ENCODE measurements around the gene CT45A10. TPM values are rescaled to one million over a fixed set of nuclear protein-coding genes. Genes with fewer than 3 reads are reported as not detected.
"Not testable (repeated sequence)": the region's sequence is repeated elsewhere in the genome, so short reads cannot be mapped to it uniquely, and the experiment has no call there.

Gene CT45A10
- polyA plus RNA-seq, 1 donor (not counting 4 experiments of a cell fraction or from before 2014, with no cell fraction given): not detected

DNA sequence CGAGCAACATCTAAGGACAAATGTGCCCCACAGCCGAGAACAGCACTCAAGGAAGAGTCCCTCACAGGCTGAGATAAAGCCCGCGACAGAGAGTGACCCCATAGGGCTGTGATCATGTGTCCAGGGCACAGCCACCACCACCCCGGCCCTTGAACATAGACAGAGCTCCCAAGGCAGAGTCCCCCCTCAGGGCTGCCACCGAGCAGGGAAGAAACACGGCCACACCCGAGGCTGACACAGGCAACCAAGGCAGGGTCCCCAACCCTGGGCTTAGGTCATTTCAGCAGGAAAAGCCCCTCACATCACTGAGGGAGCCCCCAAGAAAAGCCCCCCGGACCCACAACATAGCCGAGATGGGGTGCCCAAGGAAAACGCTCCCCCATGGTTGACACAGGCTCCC is 463 bp downstream of the CT45A10 start:
- FAIRE-seq (no peak), DNase-seq (ENCODE audit: low read depth, low spot score) (no peak)
- H3K36me3 ChIP-seq (ENCODE audit: control insufficient read depth in 2 of 2, extremely low read depth in 1 of 2, insufficient read depth in 2 of 2, low read length in 2 of 2): no peaks in the 10 kb centered on the region
- H4K20me1 ChIP-seq (ENCODE audit: control insufficient read depth, extremely low read depth, insufficient read depth, low read length): no peaks in the 10 kb centered on the region
- no peak overlapping the region for H3K4me2 ChIP-seq (ENCODE audit: control insufficient read depth, extremely low read depth, insufficient read depth, low read depth, low read length)
- peaks cover 2% of the 10 kb centered on the region for H3K9me3 ChIP-seq (ENCODE audit: control insufficient read depth, low read depth, low read length)
- H3K4me3 ChIP-seq (ENCODE audit: control insufficient read depth in 2 of 3, extremely low read depth in 1 of 3, insufficient read depth in 2 of 3, low read depth in 1 of 3, low read length in 3 of 3): no peak overlapping the region
- no peak overlapping the region for H3K9ac ChIP-seq (ENCODE audit: control insufficient read depth, extremely low read depth, insufficient read depth, low read length)
- H3K4me1 ChIP-seq (ENCODE audit: control insufficient read depth, extremely low read depth, insufficient read depth, low read length): no peaks in the 10 kb centered on the region
- no peaks in the 10 kb centered on the region for H3K27me3 ChIP-seq (ENCODE audit: control insufficient read depth, extremely low read depth, insufficient read depth, low read length)
- H3K9me1 ChIP-seq (ENCODE audit: control insufficient read depth, extremely low read depth, insufficient read depth, low read length): no peaks in the 10 kb centered on the region
- no peak overlapping the region for H3K27ac ChIP-seq (ENCODE audit: control insufficient read depth, insufficient read depth, low read length)
- H2AFZ ChIP-seq (ENCODE audit: control insufficient read depth, low read length): no peak overlapping the region
- H3K79me2 ChIP-seq (ENCODE audit: control insufficient read depth, insufficient read depth, low read length): no peaks in the 10 kb centered on the region
- dilution Hi-C loops (cut with MboI; ENCODE audit: extremely low pct_ligation_motif_present, low sequenced_read_pairs): no loop called here
- TF ChIP-seq EZH2 (IDR thresholded peaks at IDR 0.05; ENCODE audit: low read length): no peak
- TF ChIP-seq, protein P1, sequence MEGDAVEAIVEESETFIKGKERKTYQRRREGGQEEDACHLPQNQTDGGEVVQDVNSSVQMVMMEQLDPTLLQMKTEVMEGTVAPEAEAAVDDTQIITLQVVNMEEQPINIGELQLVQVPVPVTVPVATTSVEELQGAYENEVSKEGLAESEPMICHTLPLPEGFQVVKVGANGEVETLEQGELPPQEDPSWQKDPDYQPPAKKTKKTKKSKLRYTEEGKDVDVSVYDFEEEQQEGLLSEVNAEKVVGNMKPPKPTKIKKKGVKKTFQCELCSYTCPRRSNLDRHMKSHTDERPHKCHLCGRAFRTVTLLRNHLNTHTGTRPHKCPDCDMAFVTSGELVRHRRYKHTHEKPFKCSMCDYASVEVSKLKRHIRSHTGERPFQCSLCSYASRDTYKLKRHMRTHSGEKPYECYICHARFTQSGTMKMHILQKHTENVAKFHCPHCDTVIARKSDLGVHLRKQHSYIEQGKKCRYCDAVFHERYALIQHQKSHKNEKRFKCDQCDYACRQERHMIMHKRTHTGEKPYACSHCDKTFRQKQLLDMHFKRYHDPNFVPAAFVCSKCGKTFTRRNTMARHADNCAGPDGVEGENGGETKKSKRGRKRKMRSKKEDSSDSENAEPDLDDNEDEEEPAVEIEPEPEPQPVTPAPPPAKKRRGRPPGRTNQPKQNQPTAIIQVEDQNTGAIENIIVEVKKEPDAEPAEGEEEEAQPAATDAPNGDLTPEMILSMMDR (optimal IDR thresholded peaks at IDR 0.05 in 1 of 3, IDR thresholded peaks at IDR 0.05 in 1 of 3, conservative IDR thresholded peaks at IDR 0.05 in 1 of 3; ENCODE audit: extremely low read depth in 1 of 3, insufficient read depth in 2 of 3, low read length in 3 of 3): no peak

DNA sequence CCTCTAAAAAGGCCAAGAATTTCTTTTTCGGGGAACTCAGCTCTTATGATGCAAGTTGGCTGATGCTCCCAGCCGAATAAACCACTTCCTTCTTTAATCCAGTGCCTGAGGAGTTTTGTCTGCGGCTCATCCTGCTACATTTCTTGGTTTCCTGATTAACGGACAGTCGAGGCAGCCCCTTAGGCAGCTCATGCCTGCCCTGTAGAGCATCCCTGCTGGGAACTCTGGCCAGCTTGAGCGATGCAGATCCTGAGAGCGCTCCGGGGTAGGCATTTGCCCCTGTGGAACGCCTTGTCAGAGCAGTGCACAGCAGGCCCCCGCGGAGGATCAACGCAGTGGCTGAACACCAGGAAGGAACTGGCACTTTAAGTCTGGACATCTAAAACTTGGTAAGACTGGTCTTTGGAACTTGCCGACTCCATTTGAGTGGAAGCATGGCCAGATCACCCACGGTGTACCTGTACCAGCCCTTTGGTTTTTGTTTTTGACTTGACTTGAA is 3.1 kb downstream of the CT45A10 start:
- Histone ChIP-seq H3K27ac (ENCODE audit: control insufficient read depth, insufficient read depth, low read length) (no peak overlapping the region), H2AFZ (ENCODE audit: control insufficient read depth, low read length) (no peak overlapping the region), H3K9me1 (ENCODE audit: control insufficient read depth, extremely low read depth, insufficient read depth, low read length) (no peaks in the 10 kb centered on the region), H3K9ac (ENCODE audit: control insufficient read depth, extremely low read depth, insufficient read depth, low read length) (no peak overlapping the region), H3K79me2 (ENCODE audit: control insufficient read depth, insufficient read depth, low read length) (no peaks in the 10 kb centered on the region), H4K20me1 (ENCODE audit: control insufficient read depth, extremely low read depth, insufficient read depth, low read length) (no peaks in the 10 kb centered on the region), H3K9me3 (ENCODE audit: control insufficient read depth, low read depth, low read length) (peaks cover 2% of the 10 kb centered on the region), H3K4me1 (ENCODE audit: control insufficient read depth, extremely low read depth, insufficient read depth, low read length) (no peaks in the 10 kb centered on the region), H3K4me3 (ENCODE audit: control insufficient read depth in 2 of 3, extremely low read depth in 1 of 3, insufficient read depth in 2 of 3, low read depth in 1 of 3, low read length in 3 of 3) (no peak overlapping the region), H3K4me2 (ENCODE audit: control insufficient read depth, extremely low read depth, insufficient read depth, low read depth, low read length) (no peak overlapping the region), H3K36me3 (ENCODE audit: control insufficient read depth in 2 of 2, extremely low read depth in 1 of 2, insufficient read depth in 2 of 2, low read length in 2 of 2) (no peaks in the 10 kb centered on the region), H3K27me3 (ENCODE audit: control insufficient read depth, extremely low read depth, insufficient read depth, low read length) (no peaks in the 10 kb centered on the region)
- no peak for FAIRE-seq
- DNase-seq (ENCODE audit: low read depth, low spot score): no peak
- dilution Hi-C loops (cut with MboI; ENCODE audit: extremely low pct_ligation_motif_present, low sequenced_read_pairs): no loop called here
- TF ChIP-seq EZH2 (IDR thresholded peaks at IDR 0.05; ENCODE audit: low read length): no peak
- TF ChIP-seq, protein P1 (optimal IDR thresholded peaks at IDR 0.05 in 1 of 3, IDR thresholded peaks at IDR 0.05 in 1 of 3, conservative IDR thresholded peaks at IDR 0.05 in 1 of 3; ENCODE audit: extremely low read depth in 1 of 3, insufficient read depth in 2 of 3, low read length in 3 of 3): no peak

DNA sequence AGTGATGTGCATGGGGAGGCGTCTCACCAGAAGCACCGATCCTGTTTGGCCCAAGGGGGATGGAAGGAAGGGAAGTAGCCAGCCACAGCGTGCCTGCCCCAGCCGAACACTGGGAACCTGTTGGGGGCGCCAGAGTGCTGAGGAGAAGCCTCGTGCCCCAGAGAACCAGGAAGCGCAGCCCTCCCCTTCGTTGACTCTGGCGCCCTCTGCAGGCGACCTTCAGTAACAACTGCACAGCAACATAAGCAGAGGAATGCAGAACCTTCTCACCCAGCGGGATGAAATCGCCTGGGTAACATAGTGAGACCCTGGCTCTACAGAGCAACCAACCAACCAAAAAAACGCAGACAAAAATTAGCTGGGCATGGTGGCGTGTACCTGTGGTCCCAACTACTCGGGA is 4.3 kb downstream of the CT45A10 start:
- H3K36me3 ChIP-seq (ENCODE audit: control insufficient read depth in 2 of 2, extremely low read depth in 1 of 2, insufficient read depth in 2 of 2, low read length in 2 of 2); FAIRE-seq; H3K9ac ChIP-seq (ENCODE audit: control insufficient read depth, extremely low read depth, insufficient read depth, low read length); H3K27ac ChIP-seq (ENCODE audit: control insufficient read depth, insufficient read depth, low read length); H3K4me3 ChIP-seq (ENCODE audit: control insufficient read depth in 2 of 3, extremely low read depth in 1 of 3, insufficient read depth in 2 of 3, low read depth in 1 of 3, low read length in 3 of 3); H3K4me2 ChIP-seq (ENCODE audit: control insufficient read depth, extremely low read depth, insufficient read depth, low read depth, low read length); H3K27me3 ChIP-seq (ENCODE audit: control insufficient read depth, extremely low read depth, insufficient read depth, low read length); H4K20me1 ChIP-seq (ENCODE audit: control insufficient read depth, extremely low read depth, insufficient read depth, low read length); H2AFZ ChIP-seq (ENCODE audit: control insufficient read depth, low read length); H3K9me3 ChIP-seq (ENCODE audit: control insufficient read depth, low read depth, low read length); H3K9me1 ChIP-seq (ENCODE audit: control insufficient read depth, extremely low read depth, insufficient read depth, low read length); H3K79me2 ChIP-seq (ENCODE audit: control insufficient read depth, insufficient read depth, low read length); H3K4me1 ChIP-seq (ENCODE audit: control insufficient read depth, extremely low read depth, insufficient read depth, low read length); dilution Hi-C loops (cut with MboI; ENCODE audit: extremely low pct_ligation_motif_present, low sequenced_read_pairs); DNase-seq (ENCODE audit: low read depth, low spot score): not testable (repeated sequence)

DNA sequence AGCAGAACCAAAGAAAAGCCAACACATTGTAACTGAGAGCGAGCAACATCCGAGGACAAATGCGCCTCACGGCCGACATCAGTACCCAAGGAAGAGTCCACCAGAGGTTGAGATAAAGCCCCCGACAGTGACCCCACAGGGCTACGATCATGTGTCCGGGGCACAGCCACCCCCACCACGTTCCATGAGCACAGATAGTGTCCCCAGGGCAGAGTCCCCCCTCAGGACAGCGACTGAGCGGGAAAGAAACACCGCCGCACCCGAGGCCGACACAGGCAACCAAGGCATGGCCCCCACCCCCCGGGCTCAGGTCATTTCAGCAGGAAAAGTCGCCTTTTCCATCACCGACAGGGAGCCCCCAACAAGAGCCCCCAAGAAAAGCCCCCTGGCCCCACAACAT is 5.0 kb downstream of the CT45A10 start:
- DNase-seq (ENCODE audit: low read depth, low spot score); H3K4me3 ChIP-seq (ENCODE audit: control insufficient read depth in 2 of 3, extremely low read depth in 1 of 3, insufficient read depth in 2 of 3, low read depth in 1 of 3, low read length in 3 of 3); H3K4me2 ChIP-seq (ENCODE audit: control insufficient read depth, extremely low read depth, insufficient read depth, low read depth, low read length); H3K27me3 ChIP-seq (ENCODE audit: control insufficient read depth, extremely low read depth, insufficient read depth, low read length); H2AFZ ChIP-seq (ENCODE audit: control insufficient read depth, low read length); H3K9me1 ChIP-seq (ENCODE audit: control insufficient read depth, extremely low read depth, insufficient read depth, low read length); H3K4me1 ChIP-seq (ENCODE audit: control insufficient read depth, extremely low read depth, insufficient read depth, low read length); H3K36me3 ChIP-seq (ENCODE audit: control insufficient read depth in 2 of 2, extremely low read depth in 1 of 2, insufficient read depth in 2 of 2, low read length in 2 of 2); H3K9me3 ChIP-seq (ENCODE audit: control insufficient read depth, low read depth, low read length); H3K9ac ChIP-seq (ENCODE audit: control insufficient read depth, extremely low read depth, insufficient read depth, low read length); dilution Hi-C loops (cut with MboI; ENCODE audit: extremely low pct_ligation_motif_present, low sequenced_read_pairs); H3K79me2 ChIP-seq (ENCODE audit: control insufficient read depth, insufficient read depth, low read length); H3K27ac ChIP-seq (ENCODE audit: control insufficient read depth, insufficient read depth, low read length); H4K20me1 ChIP-seq (ENCODE audit: control insufficient read depth, extremely low read depth, insufficient read depth, low read length); FAIRE-seq: not testable (repeated sequence)

All from keratinocyte (primary cell).